CD4-positive, alpha-beta T cell treated with Interleukin-4 for 4 hours (primary cell): ENCODE results near the gene PKD1.
A peak's percentile ranks its signal among the peaks of the same experiment; 100 is the strongest.
"Not testable (repeated sequence)": the region's sequence is repeated elsewhere in the genome, so short reads cannot be mapped to it uniquely, and the experiment has no call there.

Experiments
- DNase-seq: peaks from one replicate; pipeline ENCODE4 v3.0.0-alpha.2; 2020

Gene PKD1

DNA sequence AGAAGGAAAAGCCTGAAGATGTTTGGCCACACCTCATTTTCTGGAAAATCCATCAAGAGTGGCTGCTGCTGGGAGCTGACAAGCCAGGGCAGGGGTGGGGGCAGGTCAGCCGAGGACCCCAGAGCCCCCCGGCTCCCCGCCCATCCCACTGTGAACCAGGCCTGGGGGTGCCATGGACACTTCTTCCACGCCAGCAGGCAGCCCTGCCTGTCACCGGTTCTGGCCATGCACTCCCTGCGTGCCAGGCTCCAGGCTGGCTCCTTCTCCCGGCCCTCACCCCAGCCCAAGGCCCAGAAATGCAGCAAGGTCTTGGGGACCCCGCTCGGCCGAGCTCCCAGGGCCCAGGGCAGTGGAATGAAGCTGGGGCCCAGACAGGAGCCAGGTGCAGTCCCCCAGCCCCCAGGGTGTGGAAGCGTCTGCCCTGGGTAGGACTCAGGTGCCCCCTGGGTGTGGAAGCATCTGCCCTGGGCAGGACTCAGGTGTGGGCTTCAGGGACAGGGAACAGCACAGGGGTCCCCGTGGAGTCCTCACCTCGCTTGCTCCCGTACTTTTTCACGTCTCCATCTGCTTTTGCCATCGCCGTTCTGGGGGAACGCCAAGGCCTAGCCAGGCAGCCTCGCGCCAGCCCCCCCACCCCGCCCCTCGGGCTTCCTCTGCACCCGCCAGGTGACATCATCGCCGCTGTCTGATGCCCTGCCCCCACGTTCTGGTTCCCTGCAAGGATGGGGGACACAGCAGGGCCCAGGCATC, 12.6 kb downstream of the PKD1 start:
- not testable (repeated sequence) for DNase-seq

DNA sequence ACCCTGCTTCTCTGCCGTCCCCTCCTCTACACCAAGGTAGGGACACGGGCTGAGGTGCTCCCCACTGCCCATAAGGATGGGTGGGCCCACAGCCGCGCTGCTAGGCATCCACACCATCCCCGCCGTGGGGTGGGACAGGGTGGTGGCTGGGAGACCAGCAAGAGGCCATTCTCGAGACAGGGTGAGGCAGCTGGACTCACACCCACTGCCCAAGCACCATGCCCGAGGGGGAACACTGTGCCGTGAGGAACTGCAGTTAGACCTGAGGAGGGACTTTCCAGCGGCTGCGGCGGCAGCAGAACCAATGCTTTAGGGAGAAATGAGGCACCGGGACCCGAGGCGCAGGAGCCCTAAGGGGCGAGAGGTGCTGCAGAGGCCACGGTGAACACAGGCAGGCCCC, 13.3 kb downstream of the PKD1 start:
- no peak for DNase-seq

GRCh38 chr16:2121853-2122252, 13.8 kb downstream of the PKD1 start:
- DNase-seq = no peak

GRCh38 chr16:2121325-2121724, 14.4 kb downstream of the PKD1 start:
- DNase-seq = peak; percentile 28

DNA sequence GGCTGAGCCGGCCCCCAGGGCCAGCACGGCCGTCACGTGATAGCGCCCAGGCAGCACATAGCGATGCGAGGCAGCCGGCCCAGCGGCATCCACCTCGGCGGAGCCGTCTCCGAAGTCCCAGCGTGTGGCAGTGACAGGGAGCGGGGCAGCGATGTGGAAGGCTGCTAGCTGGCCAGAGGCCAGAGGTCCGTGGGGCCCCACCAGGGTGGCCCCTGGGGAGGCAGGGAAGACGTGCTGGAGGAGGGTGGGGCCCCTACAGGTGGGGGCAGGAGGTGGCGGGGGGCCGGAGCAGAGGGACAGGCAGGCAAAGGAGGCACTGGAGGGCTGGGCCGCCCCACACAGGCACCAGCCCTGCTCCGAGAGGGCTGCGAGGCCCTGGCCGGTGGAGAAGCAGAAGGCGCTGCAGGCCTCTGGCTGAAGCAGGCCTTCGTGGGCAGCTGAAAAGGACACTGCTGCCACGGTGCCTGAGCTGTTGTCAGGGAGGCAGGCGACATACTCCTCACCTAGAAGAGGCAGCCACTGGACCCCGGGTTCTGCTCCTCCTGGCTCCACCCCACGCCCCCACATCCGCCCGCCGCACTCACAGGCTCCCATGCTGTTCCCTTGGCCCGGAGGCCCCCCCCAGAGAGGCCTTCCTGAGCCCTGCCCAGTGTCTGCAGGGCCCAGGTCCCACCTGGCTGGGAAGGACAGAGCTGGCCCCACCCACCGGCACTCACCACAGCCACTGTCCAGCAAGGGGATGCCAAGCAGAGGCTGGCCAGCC, 17.6 kb downstream of the PKD1 start:
- DNase-seq = not testable (repeated sequence)

DNA sequence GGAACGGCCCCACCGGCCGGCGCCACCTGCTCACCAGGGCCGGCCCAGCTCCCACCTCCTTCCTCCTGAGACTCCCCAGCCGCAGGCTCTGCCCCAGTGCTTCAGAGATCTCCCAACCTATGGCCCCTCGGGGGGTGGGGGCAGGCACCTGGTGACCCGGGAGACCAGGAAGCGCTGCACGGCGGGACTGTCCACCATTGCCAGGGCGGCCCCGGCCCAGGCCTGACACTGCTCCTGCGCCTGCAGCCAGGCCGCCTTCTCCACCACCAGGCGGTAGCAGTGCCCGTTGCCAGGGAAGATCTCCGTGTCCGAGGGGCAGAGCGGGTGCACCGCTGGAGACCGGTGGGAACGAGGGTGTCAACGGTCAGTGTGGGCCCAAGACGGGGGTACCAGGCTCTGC, 18.4 kb downstream of the PKD1 start:
- not testable (repeated sequence) for DNase-seq

DNA sequence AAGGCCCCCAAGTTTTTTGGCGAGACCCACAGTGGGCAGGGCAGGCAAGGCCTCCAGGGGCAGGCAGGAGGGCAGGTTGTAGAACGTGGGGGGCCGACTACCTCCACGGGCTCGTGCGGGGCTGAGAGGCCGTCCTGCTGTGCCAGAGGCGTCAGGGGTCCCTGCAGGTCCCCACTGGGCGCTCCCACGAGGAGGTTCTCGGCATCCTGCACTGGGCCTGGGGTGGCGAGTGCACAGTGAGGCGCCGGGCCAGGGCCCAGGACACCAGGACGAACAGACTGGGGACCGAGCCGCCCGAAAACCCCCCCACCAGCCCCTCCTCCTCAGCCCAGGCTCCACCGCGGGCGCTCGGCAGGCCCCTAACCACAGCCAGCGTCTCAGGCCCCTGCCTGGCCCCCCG, 19.3 kb downstream of the PKD1 start:
- DNase-seq = not testable (repeated sequence)

DNA sequence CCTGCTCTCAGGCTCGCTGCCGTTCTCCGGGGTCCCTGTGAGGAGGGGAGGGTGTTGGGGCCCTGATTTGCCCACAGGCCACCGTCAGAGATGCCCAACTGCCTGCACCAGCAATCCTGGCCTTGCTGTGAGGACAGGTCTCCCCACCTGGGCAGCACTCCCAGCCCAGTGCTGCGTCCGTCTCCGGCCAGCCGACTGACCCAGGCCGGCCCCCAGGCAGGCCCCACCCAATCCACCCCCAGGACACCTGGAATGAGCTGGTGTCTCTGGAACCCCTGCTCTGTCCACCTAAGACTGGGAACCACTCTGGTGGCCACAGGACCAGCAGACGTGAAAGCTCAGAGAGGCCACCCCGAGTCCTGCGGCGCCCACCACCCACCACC, 20.1 kb downstream of the PKD1 start:
- no peak for DNase-seq

DNA sequence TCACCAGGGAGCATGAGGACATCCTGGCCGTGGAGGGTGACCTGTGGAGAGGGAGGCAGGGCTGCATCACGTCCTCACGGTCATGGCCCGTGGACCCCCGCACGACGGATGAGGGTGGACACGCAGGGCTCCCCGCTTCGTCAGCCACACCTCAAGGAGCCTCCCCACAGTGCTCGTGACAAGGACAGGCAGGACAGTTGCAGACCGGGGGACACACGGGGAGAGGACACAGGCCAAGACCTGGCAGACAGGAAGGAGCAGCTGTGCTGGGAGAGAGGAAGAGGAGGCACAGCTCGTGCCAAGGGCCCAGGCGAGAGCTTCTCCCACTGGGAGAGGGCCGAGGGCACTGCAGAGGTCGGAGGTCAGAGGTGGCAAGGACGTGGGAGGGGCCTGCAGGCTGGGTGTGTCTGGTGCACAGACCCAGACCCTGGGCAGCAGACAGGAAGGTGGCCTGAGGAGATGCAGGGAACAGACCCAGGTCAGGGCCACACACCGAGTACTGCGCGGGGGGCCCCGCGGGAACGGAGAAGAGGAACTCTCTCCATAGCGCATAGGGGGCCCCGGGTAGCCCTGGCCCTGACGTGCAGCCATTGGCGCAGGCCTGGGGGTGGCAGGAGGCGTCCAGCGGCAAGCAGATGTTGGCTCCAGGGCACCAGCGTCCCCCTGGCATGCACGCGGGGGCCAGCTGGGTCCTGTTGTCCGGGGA, 20.7 kb downstream of the PKD1 start:
- not testable (repeated sequence) for DNase-seq

GRCh38 chr16:2114225-2114624, 21.5 kb downstream of the PKD1 start:
- DNase-seq = not testable (repeated sequence)

DNA sequence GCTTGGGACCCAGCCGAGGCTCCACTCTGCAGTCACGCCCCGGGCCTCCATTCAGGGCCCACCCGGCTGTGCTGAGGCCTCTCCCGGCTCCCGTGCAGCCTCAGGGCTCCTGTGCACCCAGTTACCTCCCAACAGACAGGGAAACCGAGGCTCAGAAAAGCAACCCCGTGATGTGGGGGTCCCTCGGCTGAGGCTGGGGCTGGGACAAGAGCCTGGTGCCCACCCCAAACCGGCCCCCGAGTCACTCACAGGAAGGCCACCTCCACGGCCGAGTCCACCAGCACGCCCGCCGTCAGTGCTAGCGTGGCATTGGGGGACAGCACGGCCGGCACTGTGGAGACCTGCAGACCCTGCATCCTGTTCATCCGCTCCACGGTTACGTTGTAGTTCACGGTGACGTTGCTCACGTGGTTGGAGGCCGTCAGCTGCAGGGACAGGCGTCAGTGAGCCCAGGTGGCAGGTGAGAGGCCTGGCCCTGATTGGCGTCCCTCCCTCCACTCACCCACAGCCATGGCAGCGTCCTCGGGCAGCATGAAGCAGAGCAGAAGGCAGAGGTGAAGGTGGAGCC, 23.1 kb downstream of the PKD1 start:
- not testable (repeated sequence) for DNase-seq

GRCh38 chr16:2111412-2112335, 24.0 kb downstream of the PKD1 start:
- not testable (repeated sequence) for DNase-seq

DNA sequence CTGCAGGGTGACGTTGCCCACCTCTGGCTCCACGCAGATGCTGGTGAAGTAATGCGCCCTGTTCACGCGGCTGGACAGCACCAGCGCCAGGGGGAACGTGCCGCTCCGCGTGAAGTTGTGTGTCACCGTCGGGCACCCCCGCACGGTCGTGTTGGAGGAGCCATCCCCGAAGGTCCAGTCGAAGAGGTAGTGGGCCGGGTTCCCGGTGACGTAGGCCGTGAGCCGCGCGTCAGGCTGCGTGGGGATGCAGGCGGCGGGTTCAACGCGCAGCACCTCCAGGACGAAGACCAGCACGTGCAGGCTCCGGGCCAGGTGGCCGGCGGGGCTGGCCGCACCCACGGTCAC, 24.7 kb downstream of the PKD1 start:
- not testable (repeated sequence) for DNase-seq

GRCh38 chr16:2110332-2111008, 25.2 kb downstream of the PKD1 start:
- not testable (repeated sequence) for DNase-seq

GRCh38 chr16:2109872-2110271, 25.8 kb downstream of the PKD1 start:
- DNase-seq = not testable (repeated sequence)

DNA sequence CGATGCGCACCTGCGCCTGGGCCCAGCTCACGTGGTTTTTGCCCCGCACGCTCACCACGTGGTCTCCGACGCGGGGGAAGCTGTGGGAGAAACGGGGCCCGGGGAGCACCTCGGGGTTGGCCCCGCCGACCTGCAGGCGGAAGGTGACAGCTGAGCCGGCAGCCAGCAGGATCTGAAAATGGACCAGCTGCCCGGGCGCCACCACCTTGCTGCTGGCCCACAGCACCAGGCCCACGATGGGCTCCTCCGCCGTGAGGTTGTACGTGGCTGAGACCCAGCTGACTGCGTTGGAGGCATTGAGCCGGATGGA, 26.5 kb downstream of the PKD1 start:
- not testable (repeated sequence) for DNase-seq

GRCh38 chr16:2108446-2109270, 27.0 kb downstream of the PKD1 start:
- not testable (repeated sequence) for DNase-seq

- not testable (repeated sequence) for DNase-seq
These were observed 27.9 kb downstream of the PKD1 start for GRCh38 chr16:2107791-2108125.

DNA sequence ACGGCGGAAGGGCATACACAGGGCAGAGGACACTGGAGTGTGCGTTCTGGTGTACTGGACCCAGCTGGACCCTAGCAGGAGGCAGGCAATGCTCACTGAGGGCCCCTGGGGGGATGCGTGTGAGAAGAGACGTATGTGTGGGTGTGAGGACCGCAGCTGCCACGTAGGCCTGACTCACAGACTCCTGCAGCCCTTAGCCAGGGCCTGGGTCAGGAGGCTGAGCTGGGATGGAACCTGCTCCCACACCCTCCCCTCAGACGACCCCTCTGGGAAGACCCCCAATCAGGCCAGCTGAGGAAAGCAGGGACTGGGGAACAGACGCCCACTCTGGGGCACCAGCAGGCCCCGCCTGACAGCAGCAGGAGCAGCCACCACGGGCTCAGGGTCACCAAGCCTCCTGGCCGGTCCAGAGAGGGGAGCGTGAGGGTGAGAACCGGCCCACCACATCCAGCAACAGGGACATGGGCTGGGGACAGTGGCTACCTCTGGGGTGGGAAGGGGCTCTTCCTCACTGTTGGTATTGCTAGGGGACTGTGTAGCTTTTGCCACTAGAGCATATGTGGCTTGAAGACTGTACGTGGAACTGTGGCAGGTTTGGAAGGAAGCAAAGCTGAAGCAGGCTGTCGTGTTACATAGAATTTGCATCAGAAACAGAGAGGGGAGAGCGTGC, 28.4 kb downstream of the PKD1 start:
- DNase-seq = not testable (repeated sequence)

GRCh38 chr16:2106211-2106610, 29.5 kb downstream of the PKD1 start:
- not testable (repeated sequence) for DNase-seq
